Measurements from ENCODE around the gene TOMM20.

DNA sequence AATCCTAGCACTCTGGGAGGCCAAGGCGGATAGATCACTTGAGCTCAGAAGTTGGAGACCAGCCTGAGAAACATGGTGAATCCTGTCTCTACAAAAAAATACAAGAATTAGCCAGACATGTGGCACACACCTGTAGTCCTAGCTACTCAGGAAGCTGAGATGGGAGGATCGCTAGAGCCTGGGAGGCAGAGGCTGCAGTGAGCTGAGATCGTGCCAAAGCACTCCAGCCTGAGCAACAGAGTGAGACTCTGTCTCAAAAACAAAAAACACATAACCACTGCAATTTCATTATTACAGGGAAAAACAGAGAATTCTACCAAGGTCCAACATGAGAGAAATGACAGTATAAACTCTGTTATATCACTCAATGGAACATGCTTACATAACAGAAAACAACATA is 4.4 kb upstream of the TOMM20 start:
- TF ChIP-seq POLR2AphosphoS5 (IDR thresholded peaks at IDR 0.05) (no peak), POLR2A (IDR thresholded peaks at IDR 0.05) (no peak)
- TF ChIP-seq, protein P1, sequence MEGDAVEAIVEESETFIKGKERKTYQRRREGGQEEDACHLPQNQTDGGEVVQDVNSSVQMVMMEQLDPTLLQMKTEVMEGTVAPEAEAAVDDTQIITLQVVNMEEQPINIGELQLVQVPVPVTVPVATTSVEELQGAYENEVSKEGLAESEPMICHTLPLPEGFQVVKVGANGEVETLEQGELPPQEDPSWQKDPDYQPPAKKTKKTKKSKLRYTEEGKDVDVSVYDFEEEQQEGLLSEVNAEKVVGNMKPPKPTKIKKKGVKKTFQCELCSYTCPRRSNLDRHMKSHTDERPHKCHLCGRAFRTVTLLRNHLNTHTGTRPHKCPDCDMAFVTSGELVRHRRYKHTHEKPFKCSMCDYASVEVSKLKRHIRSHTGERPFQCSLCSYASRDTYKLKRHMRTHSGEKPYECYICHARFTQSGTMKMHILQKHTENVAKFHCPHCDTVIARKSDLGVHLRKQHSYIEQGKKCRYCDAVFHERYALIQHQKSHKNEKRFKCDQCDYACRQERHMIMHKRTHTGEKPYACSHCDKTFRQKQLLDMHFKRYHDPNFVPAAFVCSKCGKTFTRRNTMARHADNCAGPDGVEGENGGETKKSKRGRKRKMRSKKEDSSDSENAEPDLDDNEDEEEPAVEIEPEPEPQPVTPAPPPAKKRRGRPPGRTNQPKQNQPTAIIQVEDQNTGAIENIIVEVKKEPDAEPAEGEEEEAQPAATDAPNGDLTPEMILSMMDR (IDR thresholded peaks at IDR 0.05): no peak
